Thoracic aorta (tissue), 2 donors: Measurements from ENCODE around the gene SENP6. TPM values are rescaled to one million over a fixed set of nuclear protein-coding genes. Genes with fewer than 3 reads are reported as not detected.

Experiments
- ATAC-seq: fragments of 150-250 bp; one replicate; pipeline ENCODE4 v1.8.0; 2017; ENCODE audit warnings: low read depth; ENCODE audit not compliant: insufficient number of reproducible peaks, low FRiP score
- DNase-seq: peaks from one replicate; pipeline ENCODE4 v3.0.0-alpha.2; 2020; ENCODE audit warnings: low spot score
- H3K27ac ChIP-seq, 2 donors: fragments of 200-600 bp; sonication (generic); 1 replicate in 1 of 2; 2 replicates in 1 of 2; pipeline ENCODE4 v1.5.1; 2016; ENCODE audit warnings: mild to moderate bottlenecking in 2 of 2, moderate library complexity in 2 of 2
- H3K27me3 ChIP-seq: fragments of 200-600 bp; sonication (generic); replicated peaks from 2 replicates; pipeline ENCODE4 v1.6.0; 2016; ENCODE audit warnings: mild to moderate bottlenecking; ENCODE audit not compliant: insufficient read depth
- H3K36me3 ChIP-seq: fragments of 200-600 bp; sonication (generic); one replicate; pipeline ENCODE4 v1.5.1; 2016
- H3K4me1 ChIP-seq, 2 donors: fragments of 200-600 bp; sonication (generic); 1 replicate in 1 of 2; 2 replicates in 1 of 2; pipeline versions ENCODE4 v1.5.1 to v1.6.0; 2016; ENCODE audit warnings: low read depth in 2 of 2, mild to moderate bottlenecking in 1 of 2; ENCODE audit not compliant: control insufficient read depth in 1 of 2
- H3K4me3 ChIP-seq: fragments of 200-600 bp; sonication (generic); 2 replicates; pipeline ENCODE4 v1.5.1; 2016; ENCODE audit warnings: mild to moderate bottlenecking
- H3K9me3 ChIP-seq: fragments of 200-600 bp; sonication (generic); 2 replicates; pipeline ENCODE4 v1.5.1; 2016
- total RNA-seq, 2 donors: library from RNA; depleted of rRNA; stranded (reverse); fragments of >200 nt; gene quantifications; one replicate each; pipeline versions ENCODE4 v1.1.0 to v1.2.3, GENCODE V29; 2016
- TF ChIP-seq, protein P1 (sequence below): fragments of 200-600 bp; sonication (generic); IDR thresholded peaks from one replicate; pipeline ENCODE4 v1.5.1; 2019; ENCODE audit warnings: antibody characterized with exemption

The SENP6 gene
- total RNA-seq, 2 donors from 2014 or later: 115 to 163 TPM

DNA sequence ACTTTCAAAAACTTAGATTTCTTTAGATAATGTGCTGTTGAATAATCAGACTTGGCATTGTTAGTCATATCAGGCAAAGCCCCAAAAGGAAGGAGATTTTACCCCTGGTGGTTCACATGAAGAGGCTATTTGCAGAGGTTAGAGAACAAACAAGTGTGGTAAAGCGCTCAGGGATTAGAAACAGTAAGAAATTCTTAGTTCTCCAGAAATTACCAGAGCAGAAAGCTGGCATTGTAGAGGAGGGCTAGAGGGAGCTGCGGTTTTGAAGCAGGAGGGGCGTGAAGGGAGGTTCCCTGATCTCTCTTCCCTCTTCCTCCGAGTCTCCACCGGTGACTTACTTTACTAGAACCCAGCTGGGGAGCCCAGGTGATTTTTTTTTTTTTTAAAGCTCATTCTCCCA lies 157.5 kb downstream of the SENP6 start:
- DNase-seq (no peak), ATAC-seq (no peak)
- TF ChIP-seq, protein P1, sequence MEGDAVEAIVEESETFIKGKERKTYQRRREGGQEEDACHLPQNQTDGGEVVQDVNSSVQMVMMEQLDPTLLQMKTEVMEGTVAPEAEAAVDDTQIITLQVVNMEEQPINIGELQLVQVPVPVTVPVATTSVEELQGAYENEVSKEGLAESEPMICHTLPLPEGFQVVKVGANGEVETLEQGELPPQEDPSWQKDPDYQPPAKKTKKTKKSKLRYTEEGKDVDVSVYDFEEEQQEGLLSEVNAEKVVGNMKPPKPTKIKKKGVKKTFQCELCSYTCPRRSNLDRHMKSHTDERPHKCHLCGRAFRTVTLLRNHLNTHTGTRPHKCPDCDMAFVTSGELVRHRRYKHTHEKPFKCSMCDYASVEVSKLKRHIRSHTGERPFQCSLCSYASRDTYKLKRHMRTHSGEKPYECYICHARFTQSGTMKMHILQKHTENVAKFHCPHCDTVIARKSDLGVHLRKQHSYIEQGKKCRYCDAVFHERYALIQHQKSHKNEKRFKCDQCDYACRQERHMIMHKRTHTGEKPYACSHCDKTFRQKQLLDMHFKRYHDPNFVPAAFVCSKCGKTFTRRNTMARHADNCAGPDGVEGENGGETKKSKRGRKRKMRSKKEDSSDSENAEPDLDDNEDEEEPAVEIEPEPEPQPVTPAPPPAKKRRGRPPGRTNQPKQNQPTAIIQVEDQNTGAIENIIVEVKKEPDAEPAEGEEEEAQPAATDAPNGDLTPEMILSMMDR: no peak
- Histone ChIP-seq H3K4me1 (peaks cover 0 to 12% of the 10 kb centered on the region in 2 donors), H3K27me3 (no peaks in the 10 kb centered on the region), H3K36me3 (no peaks in the 10 kb centered on the region), H3K4me3 (no peak overlapping the region), H3K27ac (no peak overlapping the region), H3K9me3 (no peaks in the 10 kb centered on the region)

DNA sequence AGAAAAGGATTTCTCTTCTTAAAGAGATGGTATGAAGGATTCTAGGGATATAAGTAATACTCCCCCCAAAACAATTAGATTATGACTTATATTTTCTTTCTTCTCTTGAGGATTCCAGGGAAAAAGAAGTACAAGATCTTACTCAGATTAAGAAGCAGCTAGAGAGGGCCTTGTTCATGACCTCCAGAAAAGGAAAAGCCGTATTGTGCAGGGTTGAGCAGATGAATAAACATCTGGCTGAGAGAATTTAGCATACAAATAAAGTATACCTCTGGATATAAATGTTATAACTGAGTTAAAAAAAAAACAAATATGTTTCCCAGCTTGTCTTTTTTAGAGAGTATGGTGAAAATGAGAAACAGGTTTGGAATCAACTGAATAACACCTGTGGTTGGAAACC lies 158.6 kb downstream of the SENP6 start:
- no peak for DNase-seq
- Histone ChIP-seq H3K27me3 (no peaks in the 10 kb centered on the region), H3K4me1 (peaks cover 0 to 12% of the 10 kb centered on the region in 2 donors), H3K36me3 (no peaks in the 10 kb centered on the region), H3K4me3 (no peak overlapping the region), H3K27ac (no peak overlapping the region), H3K9me3 (no peaks in the 10 kb centered on the region)
- no peak for ATAC-seq
- TF ChIP-seq, protein P1: no peak

DNA sequence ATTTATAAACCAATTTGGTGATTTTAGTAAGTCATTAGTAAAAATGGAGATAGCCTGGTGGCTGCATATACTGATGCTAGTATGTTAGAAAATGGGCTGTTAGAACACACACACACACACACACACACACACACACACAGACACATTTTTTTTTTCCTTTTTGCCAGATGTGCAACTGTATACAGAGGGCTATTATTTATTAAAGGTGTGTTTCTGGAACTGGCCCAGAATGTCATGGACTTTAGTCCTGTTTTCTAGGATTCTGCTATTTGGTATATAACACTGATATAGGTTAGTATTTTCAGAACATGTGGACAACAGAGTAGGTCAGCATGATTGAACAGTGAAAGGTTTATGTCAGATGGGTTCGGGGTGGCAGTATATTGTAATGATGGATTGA lies 159.8 kb downstream of the SENP6 start:
- ATAC-seq (no peak), DNase-seq (no peak)
- no peaks in the 10 kb centered on the region for H3K9me3 ChIP-seq
- TF ChIP-seq, protein P1: no peak
- peaks cover 0 to 12% of the 10 kb centered on the region in 2 donors for H3K4me1 ChIP-seq
- no peak overlapping the region for H3K27ac ChIP-seq
- H3K4me3 ChIP-seq: no peak overlapping the region
- no peaks in the 10 kb centered on the region for H3K27me3 ChIP-seq
- H3K36me3 ChIP-seq: no peaks in the 10 kb centered on the region

DNA sequence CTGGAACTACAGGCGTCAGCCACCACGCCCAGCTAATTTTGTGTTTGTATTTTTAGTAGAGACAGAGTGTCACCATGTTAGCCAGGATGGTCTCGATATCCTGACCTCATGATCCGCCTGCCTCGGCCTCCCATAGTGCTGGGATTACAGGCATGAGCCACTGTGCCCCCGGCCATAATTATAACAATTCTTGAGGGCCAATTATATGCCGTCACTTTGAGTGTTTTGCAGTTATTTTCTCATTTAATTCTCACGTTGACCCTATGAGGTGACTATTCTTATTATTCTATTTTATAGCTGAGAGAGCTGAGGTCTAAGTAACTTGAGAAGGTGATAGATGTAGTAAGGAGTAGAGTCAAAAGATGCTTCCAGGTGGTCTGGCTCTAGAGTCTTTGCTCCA lies 160.4 kb downstream of the SENP6 start:
- H3K9me3 ChIP-seq: no peaks in the 10 kb centered on the region
- peaks cover 0 to 12% of the 10 kb centered on the region in 2 donors for H3K4me1 ChIP-seq
- no peaks in the 10 kb centered on the region for H3K27me3 ChIP-seq
- TF ChIP-seq, protein P1: no peak
- no peak for DNase-seq
- H3K4me3 ChIP-seq: no peak overlapping the region
- H3K36me3 ChIP-seq: no peaks in the 10 kb centered on the region
- no peak for ATAC-seq
- no peak overlapping the region for H3K27ac ChIP-seq

DNA sequence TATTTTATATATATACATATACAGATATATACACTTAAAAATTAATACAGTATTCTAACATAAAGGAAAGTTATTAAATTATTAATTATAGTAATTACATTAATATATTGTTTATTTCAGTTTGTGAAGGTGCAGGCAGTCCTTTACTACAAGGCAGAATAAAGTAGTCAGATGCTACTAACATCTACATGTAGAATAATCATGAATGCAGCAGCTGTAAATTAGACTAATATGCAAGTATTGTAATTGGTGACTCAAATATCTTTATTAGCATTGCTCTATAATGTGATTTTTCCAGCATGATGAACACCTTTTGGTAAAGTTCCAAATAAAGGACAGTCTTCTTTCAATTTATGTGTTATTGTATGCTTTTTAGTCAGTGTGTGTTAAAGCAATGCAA lies 164.7 kb downstream of the SENP6 start:
- ATAC-seq (no peak), DNase-seq (no peak)
- Histone ChIP-seq H3K36me3 (no peaks in the 10 kb centered on the region), H3K27me3 (no peaks in the 10 kb centered on the region), H3K9me3 (no peaks in the 10 kb centered on the region), H3K4me1 (no peaks in the 10 kb centered on the region), H3K27ac (no peak overlapping the region), H3K4me3 (no peak overlapping the region)
- TF ChIP-seq, protein P1: no peak

Other genes starting within 250 kb of the SENP6 start
- gene FILIP1, start 108.1 kb upstream of the SENP6 start, total RNA-seq: 10 to 100 TPM; 23.4 to 43.8 TPM
- 10 to 100 TPM; 23.8 to 30.1 TPM for gene MYO6, start 147.4 kb downstream of the SENP6 start, total RNA-seq